ENCODE data around the gene RPS6KA2.

DNA sequence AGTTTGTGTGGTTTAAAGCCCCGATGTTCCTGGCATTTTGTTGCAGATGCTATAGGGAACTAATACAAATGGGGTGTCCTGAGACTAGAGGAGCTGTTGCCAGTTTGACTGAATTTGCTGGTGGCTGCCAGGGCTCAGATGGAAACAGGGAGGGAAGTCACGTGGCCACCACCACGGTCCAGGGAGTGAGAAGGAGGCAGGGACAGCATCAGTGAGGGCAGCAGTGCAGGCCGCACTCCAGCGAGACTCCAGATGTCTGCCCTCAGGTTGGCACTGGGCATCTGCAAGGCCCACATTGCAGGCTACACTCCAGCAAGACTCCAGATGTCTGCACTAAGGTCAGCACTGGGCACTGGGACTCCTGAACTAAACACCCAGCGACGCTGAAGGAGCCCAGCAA, 126.8 kb downstream of the RPS6KA2 start:
- TF ChIP-seq, protein P1, sequence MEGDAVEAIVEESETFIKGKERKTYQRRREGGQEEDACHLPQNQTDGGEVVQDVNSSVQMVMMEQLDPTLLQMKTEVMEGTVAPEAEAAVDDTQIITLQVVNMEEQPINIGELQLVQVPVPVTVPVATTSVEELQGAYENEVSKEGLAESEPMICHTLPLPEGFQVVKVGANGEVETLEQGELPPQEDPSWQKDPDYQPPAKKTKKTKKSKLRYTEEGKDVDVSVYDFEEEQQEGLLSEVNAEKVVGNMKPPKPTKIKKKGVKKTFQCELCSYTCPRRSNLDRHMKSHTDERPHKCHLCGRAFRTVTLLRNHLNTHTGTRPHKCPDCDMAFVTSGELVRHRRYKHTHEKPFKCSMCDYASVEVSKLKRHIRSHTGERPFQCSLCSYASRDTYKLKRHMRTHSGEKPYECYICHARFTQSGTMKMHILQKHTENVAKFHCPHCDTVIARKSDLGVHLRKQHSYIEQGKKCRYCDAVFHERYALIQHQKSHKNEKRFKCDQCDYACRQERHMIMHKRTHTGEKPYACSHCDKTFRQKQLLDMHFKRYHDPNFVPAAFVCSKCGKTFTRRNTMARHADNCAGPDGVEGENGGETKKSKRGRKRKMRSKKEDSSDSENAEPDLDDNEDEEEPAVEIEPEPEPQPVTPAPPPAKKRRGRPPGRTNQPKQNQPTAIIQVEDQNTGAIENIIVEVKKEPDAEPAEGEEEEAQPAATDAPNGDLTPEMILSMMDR (IDR thresholded peaks at IDR 0.05), result no peak
- no peak for TF ChIP-seq POLR2A (IDR thresholded peaks at IDR 0.05)
